Astrocyte of the cerebellum (primary cell): ENCODE measurements around the gene LETM1.

Source experiments
- DNase-seq: peaks from one replicate; pipeline ENCODE4 v3.0.0-alpha.2; 2011; ENCODE audit warnings: low read depth
- H3K4me3 ChIP-seq: 2 replicates; pipeline ENCODE4 v1.5.1; 2011; ENCODE audit warnings: mild to moderate bottlenecking, low read depth, low read length, moderate library complexity
- in situ Hi-C: cut with HindIII; loops from 2 replicates; pipeline ENCODE4 v1.10.0; 2017; ENCODE audit warnings: low sequenced_read_pairs
- TF ChIP-seq, protein P1 (sequence below): IDR thresholded peaks from 2 replicates; pipeline ENCODE4 v1.5.1; 2012; ENCODE audit warnings: low read length, low read depth, moderate library complexity, mild to moderate bottlenecking; ENCODE audit errors: missing control alignments

The LETM1 gene

DNA sequence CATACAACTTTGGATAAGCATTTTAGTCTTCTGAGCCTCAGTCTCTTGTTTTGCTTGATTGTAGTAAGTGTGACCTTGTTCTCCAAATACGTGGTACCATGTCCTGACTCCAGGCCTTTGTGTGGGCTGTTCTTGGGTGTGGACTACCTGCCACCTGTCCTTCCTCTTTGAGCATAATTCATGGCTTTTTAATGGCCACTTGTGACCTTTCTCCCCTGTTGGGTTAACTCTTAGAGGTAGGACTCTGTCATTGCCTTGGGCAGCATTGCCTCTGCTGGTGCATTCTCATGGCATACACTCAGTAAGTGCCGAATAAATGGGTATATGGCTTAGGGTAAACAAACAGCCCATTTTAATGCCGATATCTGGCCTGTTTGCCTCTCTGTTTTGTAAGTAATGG, 18.2 kb upstream of the LETM1 start:
- TF ChIP-seq, protein P1, sequence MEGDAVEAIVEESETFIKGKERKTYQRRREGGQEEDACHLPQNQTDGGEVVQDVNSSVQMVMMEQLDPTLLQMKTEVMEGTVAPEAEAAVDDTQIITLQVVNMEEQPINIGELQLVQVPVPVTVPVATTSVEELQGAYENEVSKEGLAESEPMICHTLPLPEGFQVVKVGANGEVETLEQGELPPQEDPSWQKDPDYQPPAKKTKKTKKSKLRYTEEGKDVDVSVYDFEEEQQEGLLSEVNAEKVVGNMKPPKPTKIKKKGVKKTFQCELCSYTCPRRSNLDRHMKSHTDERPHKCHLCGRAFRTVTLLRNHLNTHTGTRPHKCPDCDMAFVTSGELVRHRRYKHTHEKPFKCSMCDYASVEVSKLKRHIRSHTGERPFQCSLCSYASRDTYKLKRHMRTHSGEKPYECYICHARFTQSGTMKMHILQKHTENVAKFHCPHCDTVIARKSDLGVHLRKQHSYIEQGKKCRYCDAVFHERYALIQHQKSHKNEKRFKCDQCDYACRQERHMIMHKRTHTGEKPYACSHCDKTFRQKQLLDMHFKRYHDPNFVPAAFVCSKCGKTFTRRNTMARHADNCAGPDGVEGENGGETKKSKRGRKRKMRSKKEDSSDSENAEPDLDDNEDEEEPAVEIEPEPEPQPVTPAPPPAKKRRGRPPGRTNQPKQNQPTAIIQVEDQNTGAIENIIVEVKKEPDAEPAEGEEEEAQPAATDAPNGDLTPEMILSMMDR: no peak
- in situ Hi-C loops: no loop called here
- no peak overlapping the region for H3K4me3 ChIP-seq
- DNase-seq: no peak

DNA sequence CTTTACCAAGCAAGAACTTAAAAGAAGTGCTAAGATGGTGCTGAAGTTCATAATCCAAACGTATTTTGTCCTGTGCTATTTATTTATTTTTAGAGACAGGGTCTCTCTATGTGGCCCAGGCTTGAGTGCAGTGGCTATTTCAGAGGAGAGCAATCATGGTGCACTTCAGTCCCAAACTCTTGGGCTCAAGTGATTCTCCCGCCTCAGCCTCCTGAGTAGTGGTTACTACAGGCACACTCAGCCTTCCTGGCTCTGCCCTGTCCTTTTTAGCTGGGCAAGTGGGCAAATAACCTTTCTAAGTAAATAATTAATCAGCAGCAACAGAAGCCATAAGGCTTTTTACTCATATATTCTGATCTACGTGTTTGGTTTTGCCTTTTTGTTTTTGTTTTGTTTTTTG, 17.8 kb upstream of the LETM1 start:
- in situ Hi-C loops: no loop called here
- H3K4me3 ChIP-seq: no peak overlapping the region
- DNase-seq: no peak
- TF ChIP-seq, protein P1: no peak

DNA sequence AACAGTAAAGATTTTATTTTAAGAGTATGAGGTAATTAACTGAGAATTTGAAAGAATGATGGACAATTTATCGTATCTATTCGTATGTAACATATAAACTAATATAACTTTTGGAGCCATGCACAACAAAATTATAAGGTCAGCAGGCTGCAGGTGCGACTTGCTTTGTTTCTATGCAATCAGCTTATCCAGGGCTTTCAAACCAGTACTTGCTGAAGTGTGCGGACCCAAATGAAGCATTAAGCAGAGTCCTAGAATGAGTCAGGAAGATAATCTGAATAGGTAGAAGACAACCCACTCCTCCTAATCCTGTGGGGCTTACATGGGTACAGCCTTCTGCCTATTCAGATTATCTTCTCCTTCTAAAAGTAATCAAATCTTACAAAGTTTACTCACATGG, 17.3 kb upstream of the LETM1 start:
- DNase-seq: no peak
- TF ChIP-seq, protein P1: no peak
- in situ Hi-C loops: no loop called here
- no peak overlapping the region for H3K4me3 ChIP-seq

DNA sequence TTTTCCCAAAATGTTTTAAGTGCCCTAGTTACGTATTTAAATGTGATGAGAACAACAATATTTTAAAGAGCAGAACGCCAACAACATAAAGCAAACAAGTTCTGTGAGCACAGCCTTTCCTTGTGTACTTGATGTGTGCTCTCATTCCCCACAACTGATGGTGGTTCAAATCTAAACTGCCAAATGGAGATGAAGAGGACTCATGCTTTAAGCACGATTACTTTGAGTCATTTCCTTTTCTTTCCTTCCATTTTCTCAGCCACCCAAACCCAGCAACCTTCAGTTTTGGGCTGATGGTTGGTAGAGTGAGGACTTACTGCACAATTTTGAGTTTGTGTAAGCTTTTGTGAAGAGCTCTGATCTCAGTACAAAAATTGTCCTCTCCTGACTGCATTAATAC, 16.9 kb upstream of the LETM1 start:
- TF ChIP-seq, protein P1: no peak
- peak overlapping the region; percentile 74 for H3K4me3 ChIP-seq
- in situ Hi-C loops: no loop called here
- no peak for DNase-seq

DNA sequence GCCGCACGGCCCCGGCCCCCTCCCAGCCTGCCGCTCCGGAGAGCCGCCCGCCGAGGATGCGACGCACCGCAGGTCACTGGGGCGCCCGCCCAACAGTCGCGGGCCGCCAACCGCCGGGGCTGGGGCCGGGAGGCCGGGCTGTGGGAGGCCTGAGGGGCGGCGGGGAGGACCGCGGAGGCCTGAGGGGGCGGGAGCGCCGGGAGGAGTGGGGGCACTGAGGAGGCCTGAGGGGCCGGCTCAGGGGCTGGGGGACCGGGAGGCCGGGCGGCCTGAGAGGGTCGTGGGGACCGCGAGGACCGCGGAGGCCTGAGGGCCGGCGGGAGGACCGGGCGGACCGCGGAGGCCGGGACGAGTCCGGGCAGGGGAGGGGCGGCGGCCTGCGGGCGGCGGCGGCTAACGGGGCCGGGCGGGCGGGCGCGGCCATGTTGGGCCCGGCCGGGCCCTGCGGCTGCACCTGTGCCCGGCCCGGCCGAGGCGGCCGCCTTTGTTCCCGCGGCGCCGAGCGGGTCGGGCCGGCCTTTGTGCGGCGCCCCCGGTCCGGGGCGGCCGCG, 15.6 kb upstream of the LETM1 start:
- H3K4me3 ChIP-seq: peak overlapping the region; percentile 74
- no peak for DNase-seq
- in situ Hi-C loops: no loop called here
- TF ChIP-seq, protein P1: no peak

DNA sequence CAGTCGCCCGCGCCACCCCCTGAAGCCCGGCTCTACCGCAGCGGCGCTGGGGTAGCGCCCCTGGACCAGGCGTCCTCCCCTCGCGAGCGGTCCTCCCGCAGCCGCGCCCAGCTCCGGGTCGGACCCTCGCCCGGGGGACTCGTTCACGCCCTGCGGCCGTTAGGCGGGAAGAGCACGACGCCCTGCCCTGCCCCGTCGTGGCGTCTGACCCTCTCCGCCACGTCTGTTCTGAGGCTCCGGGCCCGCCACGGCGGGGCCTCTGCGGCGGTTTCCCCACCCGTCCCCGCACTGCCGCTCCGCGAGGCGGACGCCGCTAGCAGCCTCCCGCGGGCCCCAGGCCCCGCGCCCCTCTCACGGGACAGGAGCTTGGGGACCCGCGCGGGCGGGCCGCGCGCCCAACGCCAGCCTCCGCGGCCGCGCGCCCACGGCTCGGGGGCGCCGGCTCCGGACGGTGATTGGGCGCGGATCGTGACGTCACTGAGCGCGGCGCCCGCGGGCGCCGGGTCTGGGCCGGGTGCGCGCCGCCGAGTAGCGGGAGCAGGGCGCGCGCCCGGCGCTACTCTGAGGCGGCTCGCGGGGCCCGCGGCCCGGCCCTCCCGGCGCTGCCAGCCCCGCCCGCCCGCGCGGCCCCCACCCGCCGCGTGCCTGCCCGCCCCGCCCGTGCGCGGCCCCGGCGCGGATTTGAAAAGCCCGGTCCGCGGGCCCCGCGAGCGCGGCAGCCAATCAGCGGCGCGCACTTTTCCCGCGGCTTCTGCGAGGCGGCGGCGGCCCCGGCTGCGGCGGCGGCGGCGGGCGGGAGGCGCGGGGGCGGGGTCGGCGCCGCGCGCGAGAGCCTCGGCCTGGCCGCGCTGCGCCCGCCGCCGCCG, 14.9 kb upstream of the LETM1 start, which contains the start of gene NSD2:
Gene NSD2, plus strand, starts transcription at position 816 of the 866 bp plus-strand sequence. CDS start 29,262 bp downstream, outside the sequence.
- peak within 1 kb of the TSS; percentile 74 for H3K4me3 ChIP-seq
- peak; percentile 64 for DNase-seq
- in situ Hi-C loops: no loop called here
- TF ChIP-seq, protein P1: no peak
